ENCODE measurements around the gene ANKIB1. TPM values are rescaled to one million over a fixed set of nuclear protein-coding genes. Genes with fewer than 3 reads are reported as not detected.

The ANKIB1 gene
- total RNA-seq, 1 experiment from 2014 or later: 31.4 TPM

DNA sequence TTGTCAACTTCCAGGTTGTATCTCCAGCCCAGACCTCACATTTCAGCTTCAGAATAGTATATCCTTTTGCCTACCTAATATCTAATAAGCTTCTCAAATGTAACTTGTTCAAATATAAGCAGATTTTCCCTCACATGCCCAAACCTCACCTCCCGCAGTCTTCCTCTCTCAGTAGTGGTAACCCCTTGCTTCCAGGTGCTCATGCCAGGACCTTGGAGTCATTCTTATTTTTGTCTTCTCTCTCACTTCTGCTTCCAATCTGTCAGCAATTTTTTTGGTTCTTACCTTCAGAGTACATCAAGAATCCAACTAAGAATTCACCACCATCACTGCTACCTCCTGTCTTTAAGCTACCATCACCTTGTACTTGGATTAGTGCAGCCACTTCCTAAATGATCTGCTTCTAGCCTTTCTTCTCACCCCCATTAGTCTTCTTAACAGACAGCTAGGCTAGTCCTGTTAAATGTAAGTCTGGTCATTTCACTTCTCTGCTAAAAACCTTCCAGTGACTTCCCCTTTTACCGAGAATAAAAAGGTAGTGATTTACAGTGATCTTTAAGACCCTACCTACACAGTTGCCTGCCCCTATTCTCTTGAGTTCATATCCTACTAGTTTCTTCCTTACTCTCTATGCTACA is 14.0 kb downstream of the ANKIB1 start:
- no peak for DNase-seq (ENCODE audit: extremely low read depth, low read depth)

DNA sequence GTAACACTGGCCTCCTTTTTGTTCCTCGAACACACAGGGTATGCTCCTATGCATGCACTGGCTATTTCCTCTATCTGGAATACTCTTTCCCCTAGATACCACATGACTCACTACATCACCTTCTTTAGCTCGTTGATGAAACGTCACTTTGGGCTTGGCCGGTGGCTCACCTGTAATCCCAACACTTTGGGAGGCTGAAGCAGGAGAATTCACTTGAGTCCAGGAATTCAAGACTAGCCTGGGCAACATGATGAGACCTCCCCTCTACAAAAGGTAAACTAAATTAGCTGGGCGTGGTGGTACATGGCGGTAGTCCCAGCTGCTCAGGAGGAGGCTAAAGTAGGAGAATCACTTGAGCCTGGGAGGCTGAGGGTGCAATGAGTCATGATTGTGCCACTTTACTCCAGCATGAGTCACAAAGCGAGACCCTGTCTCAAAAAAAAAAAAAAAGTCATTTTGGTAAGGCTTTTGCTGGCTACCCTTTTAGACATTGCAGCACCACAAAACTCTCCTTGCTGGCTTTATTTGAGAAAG is 14.5 kb downstream of the ANKIB1 start:
- no peak for DNase-seq (ENCODE audit: extremely low read depth, low read depth)

DNA sequence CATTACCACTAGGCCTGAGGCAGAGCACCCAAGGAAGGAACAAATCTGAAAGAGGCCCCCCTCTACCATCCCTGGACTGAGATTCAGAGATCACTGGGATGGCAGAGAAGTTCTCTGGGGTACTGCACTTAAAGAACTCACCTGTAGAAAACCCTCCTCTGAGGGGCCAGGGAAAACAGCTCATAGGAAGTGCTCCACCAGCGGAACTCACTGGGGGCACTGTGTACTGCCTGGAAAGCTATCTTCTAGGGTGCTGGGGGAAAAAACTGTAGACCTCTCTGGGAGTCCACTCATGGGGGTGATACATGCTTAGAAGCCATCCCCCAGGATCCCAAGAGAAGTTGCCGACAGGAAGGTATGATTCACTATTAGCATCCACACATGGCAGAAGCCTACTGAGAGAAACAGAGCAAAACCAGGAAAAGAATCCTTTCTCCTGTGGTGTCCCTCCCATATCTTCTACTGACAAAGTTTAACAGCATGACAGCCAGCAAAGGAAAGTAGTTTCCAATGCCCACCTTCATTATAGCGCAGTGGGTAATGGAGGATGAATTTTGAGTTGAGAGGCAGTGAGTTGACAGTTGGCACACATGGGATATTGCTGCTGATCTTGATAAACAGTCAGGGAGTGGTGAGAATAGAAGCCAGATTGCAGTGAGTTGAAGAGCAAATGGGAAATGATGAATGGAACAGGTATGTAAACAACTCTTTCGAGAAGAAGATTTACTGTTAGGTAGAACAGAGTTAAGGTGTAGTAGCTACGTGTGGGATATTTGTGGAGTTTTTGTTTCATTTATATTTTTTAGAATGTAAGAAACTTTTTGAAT is 20.9 kb downstream of the ANKIB1 start:
- DNase-seq (ENCODE audit: extremely low read depth, low read depth): no peak

DNA sequence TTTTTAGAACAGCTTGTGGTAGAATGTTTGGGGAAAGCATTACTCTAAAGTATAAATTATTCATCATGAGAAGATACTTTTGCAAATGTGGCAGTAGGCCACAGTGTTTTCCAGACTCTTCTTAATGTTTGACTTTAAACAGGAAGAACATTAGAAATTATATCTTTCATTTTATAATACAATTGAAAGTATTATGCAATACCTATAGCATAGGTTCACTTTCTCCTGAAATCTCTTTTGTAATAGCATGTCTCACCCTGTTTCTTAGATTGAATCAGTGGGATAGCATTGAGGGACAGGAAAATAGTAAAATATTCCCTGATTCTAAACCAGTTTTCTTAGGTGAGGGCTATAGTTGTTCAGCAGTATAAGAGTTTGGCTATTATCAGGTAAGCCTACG is 23.1 kb downstream of the ANKIB1 start:
- no peak for DNase-seq (ENCODE audit: extremely low read depth, low read depth)

DNA sequence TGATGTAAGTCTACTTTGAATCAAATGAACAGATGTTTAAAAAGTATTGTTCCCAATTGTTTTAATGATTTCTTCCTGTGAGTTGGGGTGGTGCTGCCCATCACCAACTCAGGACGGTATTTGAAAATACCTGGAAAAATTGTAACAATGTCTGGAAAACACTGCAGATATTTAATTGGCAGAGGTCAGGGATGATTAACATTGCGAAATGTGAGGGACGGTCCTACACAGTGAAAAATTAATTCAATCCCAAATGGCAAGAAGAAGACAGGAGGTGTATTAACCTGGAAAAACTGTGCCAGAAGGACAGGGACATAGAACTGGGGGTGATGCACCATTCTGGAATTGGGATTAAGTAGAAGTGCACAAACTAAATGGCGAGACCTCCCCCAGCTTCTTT is 29.6 kb downstream of the ANKIB1 start:
- no peak for DNase-seq (ENCODE audit: extremely low read depth, low read depth)

DNA sequence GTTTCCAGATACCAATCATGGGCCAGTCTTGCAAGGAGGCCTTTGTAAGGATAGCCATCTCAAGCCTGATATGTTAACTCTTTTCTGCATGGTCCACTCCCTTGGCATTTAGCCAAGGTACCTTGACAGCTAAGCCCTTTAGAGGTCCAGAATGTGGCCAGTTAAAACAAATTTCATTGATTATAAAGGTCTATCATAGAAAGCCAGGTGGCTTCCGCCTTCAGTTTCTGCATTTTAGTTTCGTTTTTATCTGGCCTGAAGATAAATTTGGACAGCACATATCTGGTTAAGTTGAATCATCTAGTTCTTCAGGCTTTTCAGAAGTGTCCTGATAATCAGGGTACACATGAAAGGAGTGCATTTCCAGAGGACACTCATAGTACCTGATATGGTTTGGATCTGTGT is 30.7 kb downstream of the ANKIB1 start:
- DNase-seq (ENCODE audit: extremely low read depth, low read depth): no peak

DNA sequence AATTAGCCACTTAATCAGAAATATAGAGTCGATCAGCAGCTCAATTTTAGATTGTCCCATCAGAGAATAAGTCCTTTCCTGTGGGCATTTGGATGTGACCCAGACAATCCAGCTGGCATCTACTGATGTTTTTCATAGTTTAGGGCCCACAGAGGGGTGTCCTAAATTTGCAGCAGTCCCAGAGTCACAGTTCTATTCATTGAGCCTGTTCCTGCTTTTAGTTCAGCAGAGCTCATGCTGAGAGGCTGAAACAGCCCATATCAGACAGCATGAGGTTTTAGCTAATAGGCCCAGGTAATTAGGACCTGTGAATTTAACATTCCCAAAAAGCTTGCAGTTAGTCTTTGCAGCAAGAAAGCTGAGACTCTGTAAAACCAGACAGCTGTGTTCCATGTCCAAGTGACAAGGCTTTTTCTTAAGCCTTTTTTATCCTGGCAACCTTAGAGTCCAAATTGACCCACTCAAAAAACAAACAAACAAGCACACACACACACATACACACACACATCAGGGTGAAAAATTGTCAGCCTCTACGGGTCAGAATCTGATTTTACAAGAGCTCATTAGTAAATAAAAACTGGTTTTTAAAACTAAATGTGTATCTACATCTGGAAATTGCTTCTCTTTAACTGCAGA is 33.7 kb downstream of the ANKIB1 start:
- no peak for DNase-seq (ENCODE audit: extremely low read depth, low read depth)

DNA sequence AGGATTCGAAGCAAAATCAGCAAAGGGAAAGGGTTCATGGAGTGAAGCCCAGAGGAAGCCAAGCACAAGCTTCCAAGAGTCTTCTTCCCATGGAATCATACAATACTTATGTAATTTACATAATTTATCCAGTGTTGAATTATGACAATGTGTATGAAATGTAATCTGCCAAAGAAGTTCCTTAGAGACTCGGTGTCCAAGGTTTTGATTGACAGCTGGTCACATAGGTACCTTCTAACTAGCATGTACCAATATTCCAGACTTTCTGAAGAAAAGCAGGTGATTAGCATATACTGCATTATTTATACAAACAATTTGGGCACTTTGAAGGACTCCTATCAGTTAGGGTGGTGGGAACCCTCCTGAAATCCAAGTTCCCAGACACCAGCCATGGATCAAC is 35.3 kb downstream of the ANKIB1 start:
- no peak for DNase-seq (ENCODE audit: extremely low read depth, low read depth)

DNA sequence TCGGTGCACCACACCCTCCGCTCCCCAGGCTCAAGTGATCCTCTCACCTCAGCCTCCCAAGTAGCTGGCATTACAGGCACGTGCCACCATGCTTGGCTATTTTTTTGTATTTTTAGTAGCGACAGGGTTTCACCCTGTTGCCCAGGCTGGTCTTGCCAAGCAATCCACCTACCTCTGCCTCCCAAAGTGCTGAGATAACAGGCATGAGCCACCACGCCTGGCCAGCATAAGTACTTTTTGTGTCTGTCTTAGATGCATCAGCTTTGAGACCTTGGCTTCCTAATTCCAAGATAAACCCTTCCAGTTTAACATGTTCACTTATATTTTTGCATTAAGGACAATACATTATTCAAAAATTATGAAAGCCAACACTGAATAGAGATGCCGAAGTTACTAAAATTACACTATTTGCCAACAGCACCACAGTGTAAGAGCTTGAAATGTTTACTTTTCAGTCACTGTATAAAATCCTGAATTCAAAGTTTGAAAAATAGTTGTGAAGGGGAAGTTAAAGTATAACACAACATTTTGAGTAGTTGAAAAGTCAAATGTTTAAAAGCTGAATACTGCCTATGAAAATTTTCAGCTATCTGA is 36.5 kb downstream of the ANKIB1 start:
- DNase-seq (ENCODE audit: extremely low read depth, low read depth): no peak

DNA sequence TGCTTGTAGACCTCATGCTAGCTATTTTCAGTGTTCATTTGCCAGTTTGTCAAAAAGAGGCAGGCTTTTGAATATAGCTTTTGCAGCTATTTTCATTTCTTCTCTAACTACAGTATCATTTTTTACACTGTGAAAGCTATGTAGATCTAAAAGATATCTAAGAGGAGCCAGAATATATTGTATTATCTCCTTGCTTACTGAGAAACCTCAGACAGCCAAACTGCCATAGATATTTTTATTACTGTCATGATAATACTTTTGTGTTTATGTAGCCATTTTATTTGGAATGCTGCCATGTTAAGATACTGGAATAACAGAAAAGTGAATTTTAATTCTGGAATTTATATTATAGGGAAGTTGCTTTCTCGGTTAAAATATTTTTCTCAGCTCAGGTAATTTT is 37.2 kb downstream of the ANKIB1 start:
- no peak for DNase-seq (ENCODE audit: extremely low read depth, low read depth)

DNA sequence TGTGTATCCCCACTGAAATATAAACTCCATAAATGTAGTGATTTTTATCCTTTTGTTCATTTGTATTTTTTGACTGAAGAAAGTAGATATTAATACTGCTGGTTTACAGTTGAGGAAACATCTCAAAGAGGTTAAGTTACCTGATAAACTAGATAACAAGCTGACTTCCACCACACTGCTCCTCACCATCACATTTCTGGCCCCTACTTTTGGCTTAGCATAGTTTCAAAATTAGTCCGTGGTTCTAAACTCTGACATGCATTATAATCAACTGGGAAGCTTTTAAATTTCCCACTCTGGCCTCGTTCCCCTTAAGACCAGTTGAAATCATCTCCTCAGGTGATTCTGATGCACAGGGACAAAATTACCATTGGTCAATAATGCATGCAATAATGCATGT is 43.5 kb downstream of the ANKIB1 start:
- DNase-seq (ENCODE audit: extremely low read depth, low read depth): no peak

DNA sequence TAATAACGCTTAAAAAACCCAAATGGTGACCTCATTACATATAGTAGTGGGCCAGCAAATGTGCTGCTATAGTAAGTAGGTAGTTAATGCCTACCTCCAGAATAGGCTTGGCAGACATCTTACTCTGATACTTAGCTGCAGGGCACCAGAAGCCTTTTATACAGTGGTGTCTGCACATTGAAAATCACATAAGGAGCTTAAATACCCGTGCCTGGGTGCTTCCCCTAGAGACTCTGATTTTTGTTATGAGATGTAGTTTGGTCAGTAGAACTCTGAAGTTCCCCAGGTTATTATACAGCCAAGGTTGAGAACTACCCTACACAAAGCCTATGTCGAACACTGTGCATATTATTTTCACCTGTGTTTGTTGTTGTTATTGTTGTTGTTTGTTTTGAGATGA is 47.2 kb downstream of the ANKIB1 start:
- no peak for DNase-seq (ENCODE audit: extremely low read depth, low read depth)

DNA sequence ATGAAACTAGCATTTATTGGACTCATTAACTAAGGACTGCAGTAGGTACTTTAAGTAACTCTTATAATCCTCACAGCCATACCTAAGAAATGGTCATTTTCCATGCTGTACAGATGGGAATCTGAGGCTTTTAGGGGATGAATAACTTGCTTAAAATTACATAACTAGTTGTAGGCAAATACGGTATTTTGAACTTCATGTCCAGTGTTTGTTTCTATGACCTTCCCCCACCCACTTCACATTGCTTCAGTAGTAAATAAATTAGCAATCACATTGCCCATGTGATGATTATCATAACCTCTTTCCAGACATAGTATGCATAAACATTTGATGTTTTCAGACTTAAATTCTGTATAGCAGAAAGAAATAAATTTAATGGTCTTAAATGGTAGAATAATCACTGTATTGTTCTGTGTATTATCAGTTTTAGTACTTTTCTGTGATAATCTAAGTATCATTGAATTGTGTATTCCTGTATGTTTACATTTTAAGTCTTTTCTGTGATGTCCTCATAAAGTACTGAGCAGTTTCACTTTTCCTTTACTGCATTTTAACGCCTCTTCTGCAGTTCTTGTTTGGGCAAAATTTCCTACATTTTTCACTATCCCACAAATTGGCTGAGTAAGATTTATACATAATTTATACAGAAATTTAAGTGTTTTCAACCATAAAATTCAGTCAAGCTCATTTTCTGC is 48.3 kb downstream of the ANKIB1 start:
- no peak for DNase-seq (ENCODE audit: extremely low read depth, low read depth)

DNA sequence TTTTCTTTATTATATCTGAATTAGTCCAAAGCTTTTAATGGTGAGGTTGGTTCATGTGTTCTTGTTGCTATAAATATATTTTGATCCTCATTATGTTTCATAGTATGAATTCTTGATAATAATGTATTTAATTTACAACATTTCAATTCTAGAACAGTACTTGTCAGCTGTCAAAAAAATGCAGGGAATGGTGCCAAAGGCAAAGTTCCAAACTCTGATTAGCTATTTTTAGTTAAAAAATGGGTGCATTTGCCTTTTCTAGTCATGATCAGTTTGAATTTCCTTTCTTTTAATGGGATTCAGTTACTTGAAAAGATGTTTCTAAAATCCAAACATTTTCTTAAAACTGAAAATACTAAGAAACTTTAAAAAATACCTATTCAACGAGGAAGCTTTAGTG is 49.6 kb downstream of the ANKIB1 start:
- no peak for DNase-seq (ENCODE audit: extremely low read depth, low read depth)

DNA sequence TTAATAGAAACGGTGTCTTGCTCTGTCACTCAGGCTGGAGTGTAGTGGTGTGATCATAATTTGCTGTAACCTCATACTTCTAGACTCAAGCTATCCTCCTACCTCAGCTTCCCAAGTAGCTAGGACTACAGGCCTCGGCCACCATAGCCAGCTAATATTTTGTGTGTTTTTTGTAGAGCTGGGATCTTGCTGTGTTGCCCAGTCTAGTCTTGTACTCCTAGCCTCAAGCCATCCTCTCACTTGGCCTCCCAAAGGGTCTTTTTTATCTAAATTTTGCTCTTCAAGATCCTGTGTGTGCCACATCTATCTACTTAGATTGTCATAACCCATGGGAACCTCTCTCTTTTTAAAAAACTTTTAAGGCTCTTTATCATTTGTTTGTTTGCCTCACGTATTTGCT is 50.5 kb downstream of the ANKIB1 start:
- no peak for DNase-seq (ENCODE audit: extremely low read depth, low read depth)

DNA sequence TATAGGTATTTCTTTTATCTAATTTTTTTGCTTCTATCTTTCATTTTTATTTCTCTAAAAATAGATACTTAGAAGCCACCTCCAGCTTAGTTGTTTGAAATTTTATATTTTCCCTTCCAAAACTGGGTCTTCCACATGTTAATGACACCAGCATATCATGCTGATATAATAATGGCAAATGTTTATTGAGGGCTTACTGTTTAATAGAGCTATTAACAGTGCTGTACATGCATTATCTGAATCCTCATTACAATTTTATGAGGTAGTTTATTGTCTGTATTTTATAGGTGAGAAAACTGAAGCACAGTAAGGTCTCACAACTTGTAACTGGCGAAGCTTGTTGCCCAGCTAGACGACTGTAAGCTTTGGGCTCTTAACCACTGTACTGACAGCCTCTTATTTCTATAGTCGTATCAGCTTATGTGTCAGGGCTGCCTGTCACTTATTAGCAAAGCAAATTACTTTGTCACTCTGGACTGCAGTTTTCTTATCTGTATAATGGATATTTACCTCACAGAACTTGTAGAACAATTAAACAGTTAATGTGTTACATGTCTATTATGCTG is 51.2 kb downstream of the ANKIB1 start:
- no peak for DNase-seq (ENCODE audit: extremely low read depth, low read depth)

DNA sequence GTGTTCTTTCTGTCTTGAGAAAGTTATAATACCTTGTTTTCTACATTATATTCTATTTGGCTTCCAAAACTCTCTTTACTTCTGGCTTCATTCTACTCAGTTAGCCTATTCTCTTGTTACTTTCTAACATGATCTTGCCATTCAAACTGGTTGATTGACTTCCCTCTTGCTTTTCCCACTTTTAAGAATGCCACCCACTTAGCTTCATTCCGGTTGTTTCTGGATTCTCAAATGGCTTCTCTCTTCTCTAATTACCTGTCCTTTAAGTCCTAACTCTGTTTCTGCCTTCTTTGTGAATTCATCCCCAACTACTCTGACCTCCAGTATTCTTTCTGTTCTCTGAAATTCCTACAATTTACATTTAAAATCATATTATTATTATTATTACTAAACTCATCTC is 52.0 kb downstream of the ANKIB1 start:
- DNase-seq (ENCODE audit: extremely low read depth, low read depth): no peak

DNA sequence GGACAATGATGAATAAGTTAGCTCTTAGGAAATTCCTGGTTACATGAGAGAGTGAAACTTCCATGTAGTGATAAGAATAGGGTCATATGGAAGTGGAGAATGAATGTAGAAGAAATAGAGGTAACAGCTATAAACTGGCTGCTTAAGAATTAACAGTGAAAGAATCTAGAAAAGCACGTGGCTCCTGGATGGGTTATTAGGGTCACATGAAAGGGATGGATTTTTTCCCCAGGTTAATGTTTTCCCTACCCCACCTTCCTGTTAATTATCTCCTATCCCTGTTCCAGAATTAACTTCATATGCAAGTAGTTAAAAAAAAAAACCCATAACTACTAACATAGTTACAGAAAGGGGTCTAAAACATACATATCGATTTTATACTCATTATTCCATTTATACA is 58.0 kb downstream of the ANKIB1 start:
- DNase-seq (ENCODE audit: extremely low read depth, low read depth): no peak

DNA sequence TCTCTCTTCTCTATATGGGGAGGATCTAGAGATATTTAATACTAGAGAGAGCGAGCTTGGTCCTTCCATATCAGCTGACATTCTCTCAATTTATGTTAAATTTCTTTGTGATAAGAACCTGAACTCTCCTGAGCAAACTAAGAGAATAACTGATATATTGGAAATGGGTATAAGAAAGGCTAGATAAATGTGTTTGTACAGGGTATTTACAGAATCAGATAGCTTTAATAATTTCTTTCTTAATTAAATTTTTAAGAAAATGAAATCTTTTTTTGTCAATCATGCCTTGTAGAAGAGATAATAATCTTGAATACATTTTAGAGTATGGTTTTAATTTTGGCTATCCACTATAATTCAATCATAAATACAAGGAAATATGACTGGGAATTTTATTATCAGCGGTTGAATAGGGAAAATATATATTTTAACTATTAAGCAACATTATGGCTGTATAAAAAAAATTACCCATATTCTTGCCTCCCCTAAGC is 58.7 kb downstream of the ANKIB1 start:
- no peak for DNase-seq (ENCODE audit: extremely low read depth, low read depth)

DNA sequence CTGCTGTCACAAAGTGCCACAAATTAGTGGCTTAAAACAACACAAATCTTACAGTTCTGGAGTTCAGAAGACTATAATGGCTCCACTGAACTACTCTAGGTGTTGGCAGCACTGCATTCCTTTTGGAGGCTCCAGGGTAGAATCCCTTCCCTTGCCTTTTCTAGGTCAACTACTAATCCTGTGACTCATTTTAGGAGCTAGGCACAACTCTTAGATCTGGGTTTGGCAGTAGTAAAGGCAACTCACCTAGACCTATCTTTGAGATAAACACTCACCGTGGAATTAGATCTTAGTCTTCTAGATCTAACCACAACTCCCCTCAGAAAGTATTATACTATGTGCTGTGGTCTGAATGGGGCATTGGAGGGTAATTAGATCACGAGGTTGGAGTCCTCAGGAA is 60.4 kb downstream of the ANKIB1 start:
- DNase-seq (ENCODE audit: extremely low read depth, low read depth): no peak
